DMS153 treated with DMSO at 0.1 percent for 48 hours (cell line): ENCODE results near the gene UPK1B.
"Not testable (repeated sequence)": the region's sequence is repeated elsewhere in the genome, so short reads cannot be mapped to it uniquely, and the experiment has no call there.

Experiments used
- DNase-seq: peaks from one replicate; lab custom pipeline; 2025; ENCODE audit not compliant: unreplicated experiment; lab: John Stamatoyannopoulos, UW

The UPK1B gene

DNA sequence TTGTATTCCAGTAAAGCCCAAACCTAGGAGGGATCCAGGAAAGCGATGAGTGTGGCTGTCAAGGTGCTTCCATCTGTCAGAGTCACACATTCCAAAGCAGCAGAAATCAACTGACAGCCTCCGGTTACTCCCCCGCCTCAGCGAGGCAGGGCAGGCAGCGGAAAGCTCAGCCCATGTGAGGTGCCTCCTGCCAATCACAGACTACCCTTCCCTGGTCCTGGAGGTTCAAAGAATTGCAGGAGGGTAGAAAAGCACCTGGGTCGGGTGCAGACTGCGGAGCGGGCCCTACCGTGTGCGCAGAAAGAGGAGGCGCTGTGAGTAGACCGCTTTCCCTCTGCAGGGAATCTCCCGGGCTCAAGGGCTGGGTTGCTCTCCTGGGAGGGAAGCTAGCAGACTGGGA is at the start of gene UPK1B:
TSS of gene UPK1B (plus strand) at position 274 of the 400 bp plus-strand sequence. CDS start 13,144 bp downstream, outside the sequence.
- DNase-seq = no peak

DNA sequence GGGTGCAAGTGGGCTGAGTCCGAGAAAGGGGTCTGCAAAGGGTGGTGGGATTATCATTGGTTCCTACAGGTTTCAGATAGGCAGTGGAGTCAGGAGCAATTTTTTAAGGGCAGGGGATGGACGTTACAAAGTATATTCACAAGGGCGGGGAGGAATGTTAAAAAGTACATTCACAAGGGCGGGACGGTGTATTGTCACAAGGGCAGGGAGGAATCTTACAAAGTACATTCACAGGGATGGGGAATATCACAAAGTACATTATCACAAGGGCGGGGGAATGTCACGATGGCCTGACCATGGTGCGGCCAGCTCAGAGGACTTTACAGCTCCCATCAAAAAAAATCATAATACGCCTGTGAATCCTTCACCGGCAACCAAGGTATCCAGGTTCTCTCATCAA is 48.1 kb upstream of the UPK1B start:
- no peak for DNase-seq

DNA sequence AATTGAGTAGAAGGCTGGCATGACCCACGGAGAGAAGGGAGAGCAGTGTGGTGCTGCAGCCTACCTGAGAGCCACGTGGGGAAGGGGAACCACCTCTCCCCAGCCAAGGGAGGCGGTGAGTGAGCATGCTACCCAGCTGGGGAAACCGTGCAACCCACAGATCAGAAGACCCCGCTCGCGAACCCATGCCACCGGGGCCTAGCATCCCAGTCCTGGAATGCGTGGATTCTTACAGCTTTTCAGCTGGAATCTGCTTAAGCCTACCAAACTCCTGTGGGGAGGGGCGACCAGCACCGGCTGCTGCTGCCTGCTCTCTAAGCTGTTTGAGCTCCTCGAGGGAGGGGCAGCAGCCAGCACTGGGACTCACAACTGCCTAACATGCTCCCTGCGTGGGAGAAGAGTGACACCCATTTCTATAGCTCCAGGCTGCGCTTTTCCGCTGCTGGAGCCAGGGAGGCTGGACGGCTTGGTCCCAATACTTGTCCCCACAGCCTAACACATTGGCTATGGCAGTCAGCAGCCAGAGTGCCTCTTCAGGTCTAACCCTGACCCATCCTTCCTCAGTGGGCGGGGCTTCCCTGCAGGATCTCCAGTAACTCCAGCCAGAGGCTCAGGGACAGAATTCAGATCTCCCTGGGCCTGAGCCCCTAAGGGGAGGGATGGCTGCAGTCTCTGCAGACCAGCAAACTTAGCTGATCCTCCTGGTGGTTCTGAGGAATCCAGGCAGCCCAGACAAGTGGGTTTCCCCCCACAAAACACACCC is 47.5 kb upstream of the UPK1B start:
- no peak for DNase-seq

DNA sequence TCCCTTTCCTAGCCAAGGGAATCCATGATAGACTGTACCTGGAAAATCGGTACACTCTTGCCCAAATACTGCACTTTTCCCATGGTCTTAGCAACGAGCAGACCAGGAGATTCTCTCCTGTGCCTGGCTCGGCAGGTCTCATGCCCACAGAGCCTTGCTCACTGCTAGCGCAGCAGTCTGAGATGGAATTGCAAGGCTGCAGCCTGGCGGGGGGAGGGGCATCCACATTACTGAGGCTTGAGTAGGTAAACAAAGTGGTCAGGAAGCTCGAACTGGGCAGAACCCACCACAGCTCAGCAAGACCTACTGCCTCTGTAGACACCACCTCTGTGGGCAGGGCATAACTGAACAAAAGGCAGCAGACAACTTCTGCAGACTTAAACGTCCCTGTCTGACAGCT is 43.1 kb upstream of the UPK1B start:
- DNase-seq = not testable (repeated sequence)

DNA sequence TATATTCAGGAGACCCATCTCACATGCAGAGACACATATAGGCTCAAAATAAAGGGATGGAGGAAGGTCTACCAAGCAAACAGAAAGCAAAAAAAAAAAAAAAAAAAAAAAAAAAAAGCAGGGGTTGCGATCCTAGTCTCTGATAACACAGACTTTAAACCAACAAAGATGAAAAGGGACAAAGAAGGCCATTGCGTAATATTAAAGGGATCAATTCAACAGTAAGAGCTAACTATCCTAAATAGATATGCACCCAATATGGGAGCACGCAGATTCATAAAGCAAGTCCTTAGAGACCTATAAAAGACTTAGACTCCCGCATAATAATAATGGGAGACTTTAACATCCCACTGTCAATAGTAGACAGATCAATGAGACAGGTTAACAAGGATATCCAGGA is 41.1 kb upstream of the UPK1B start:
- DNase-seq = not testable (repeated sequence)

DNA sequence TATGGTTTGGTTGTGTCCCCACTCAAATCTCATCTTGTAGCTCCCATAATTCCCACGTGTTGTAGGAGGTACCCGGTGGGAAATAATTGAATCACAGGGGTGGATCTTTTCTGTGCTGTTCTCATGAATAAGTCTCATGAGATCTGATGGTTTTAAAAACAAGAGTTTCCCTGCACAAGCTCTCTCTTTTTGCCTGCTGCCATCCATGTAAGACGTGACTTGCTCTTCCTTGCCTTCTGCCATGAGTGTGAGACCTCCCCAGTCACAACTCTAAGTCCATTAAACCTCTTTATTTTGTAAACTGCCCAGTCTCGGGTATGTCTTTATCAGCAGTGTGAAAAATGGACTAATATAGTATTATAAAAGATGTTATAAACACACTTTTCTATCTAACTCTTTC is 34.0 kb upstream of the UPK1B start:
- DNase-seq = not testable (repeated sequence)

DNA sequence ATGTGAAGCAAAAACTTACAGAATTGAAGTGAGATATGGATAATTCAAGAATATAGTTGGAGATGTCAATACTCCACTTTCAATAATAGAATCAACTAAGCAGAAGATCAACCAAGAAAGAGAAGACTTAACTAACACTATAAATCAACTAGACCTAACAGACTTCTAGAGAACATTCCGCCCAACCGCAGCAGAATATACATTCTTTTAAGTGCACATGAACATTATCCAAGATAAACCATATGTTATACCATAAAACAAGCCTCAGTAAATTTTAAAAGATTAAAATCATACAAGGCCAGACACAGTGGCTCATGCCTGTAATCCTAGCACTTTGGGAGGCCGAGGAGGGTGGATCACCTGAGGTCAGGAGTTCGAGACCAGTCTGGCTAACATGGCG is 32.9 kb upstream of the UPK1B start:
- DNase-seq = no peak

DNA sequence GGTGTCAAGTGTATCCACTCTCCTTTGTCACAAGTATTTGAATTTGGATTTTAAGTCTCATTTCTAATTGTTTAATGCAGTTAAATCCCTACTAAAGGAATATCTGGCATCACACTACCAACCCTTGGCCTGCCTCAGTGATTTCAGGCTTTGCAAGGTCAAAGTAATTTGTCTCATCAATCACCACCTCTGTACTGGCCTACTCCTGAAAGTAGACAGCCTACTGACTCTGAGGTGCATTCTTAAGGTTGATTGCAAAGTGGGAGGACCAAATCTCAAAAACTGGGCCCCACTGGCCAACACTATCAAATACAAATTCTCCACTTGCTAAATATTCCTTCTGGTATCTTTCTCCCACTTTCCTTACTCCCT is 28.3 kb upstream of the UPK1B start:
- DNase-seq = no peak

DNA sequence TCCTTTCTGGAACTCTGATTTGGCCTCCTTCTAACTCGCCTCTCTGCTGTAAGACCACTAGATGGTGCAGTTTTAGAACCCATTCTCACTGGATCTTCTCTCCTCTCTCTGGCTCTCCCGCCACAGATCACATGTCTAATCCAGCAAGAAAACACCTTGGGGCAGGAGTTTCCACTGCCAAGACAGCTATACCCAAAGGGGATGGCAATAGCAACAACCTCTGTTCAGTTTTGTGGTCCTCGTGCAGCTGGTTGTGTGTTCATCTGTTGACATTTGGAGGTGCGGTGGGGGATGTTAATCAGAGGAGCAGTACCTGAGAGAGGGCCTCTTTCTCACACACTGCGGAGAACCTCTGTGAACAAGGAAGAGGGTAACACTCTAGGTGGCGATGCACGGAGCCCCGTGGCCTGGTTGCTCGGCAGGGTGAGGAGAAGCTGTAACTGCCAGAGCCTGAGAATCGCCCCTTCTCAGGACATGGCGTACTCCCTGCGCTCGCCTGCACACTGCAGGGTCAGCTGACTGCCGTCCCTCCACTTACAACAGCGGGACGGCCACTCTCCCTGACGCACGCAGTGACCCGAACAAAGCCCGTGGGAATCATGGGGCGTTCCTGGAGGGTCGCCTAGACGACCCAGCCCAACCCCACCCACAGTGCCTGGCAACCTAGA is 27.8 kb upstream of the UPK1B start, which contains the start of gene TEX55:
TSS of gene TEX55 (plus strand) at position 666 of the 668 bp plus-strand sequence. CDS start 25 bp downstream, outside the sequence.
- DNase-seq = peak; percentile 61

DNA sequence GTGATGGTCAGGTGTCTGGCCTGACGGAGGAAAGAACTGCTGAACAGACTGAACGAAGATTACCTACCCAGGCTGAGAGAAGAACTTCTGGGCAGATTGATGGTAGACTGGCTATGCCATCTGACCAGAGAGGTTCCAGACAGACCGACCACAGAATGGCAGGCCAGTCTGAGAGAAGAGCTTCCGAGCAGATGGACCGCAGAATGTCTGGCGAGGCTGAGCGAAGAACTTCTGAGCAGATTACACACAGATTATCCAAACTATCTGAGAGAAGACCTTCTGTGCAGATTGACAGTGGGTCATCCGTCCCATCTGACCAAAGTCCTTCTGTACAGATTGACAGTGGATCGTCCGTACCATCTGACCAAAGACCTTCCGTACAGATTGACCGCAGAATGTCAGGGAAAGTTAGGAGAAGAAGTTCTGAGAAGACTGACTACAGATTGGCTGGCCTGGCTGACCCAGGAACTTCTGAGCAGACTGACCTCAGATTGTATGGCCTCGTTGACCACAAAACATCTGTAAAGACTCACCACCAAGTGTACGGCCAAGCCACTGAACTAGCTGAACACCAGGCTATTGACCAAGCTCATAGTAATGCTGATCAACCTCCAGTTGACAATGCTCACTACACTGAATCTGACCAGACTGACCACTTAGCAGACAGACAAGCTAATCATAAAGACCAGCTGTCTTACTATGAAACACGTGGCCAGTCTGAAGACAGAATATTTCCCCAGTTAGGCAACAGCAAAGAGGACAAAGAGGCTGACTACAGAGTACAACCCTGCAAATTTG is 26.6 kb upstream of the UPK1B start:
- no peak for DNase-seq

DNA sequence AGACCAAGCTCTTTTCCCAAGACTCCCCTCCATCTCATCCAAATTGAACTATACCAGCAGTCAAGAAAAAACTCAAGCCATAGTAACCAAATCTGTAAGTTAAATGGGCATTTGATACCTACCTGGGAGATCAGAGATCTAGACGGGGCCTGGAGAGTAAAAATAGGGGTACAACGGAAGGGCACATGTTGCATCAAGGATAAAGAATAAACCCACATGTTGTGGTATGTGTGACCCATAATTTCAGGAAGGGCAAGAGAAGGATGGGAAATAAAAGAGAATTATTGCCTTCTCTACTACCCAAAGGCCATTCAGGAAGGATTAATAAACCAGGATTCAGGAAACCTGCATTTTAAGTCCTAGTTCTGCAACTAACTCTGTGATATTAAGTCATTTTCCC is 25.9 kb upstream of the UPK1B start:
- no peak for DNase-seq

DNA sequence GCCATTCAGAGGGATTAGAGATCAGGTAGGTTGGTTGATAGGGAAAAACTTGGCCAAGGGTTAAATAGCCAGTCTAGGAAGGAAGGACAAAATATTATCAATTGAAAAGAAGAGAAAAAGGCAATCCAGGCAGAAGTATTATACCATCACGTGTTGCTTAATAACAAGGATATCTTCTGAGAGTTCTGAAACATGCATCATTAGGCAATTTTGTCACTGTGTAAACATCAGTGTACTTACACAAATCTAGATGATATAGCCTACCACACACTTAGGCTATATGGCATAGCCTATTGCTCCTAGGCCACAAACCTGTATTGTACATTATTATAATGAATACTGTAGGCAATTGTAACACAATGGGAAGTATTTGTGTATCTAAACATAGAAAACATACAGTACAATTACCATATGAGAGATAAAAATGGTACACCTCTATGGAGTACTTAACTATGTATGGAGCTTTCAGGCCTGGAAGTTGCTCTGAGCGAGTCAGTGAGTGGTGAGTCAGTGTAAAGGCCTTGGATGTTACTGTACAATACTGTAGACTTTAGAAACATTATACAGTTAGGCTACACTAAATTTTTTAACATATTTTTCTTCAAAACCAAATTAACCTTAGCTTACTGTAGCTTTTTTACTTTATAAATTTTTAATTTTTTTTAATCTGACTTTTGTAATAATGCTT is 24.8 kb upstream of the UPK1B start:
- no peak for DNase-seq

DNA sequence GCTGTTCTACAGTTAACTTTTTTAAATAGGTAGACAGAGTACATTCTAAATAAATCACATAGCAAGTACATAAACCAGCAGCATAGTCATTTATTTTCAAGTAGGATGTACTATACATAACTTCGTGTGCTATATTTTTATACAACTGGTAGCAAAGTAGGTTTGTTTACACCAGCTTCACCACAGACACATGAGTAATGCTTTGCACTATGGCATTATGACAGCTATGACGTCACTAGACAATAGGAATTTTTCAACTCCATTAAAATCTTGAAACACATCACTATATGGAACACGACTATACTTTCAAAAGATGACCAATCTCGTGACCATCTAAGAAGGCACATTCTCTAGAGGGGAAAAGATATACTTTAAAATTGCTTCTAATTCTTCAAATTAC is 23.9 kb upstream of the UPK1B start:
- no peak for DNase-seq

DNA sequence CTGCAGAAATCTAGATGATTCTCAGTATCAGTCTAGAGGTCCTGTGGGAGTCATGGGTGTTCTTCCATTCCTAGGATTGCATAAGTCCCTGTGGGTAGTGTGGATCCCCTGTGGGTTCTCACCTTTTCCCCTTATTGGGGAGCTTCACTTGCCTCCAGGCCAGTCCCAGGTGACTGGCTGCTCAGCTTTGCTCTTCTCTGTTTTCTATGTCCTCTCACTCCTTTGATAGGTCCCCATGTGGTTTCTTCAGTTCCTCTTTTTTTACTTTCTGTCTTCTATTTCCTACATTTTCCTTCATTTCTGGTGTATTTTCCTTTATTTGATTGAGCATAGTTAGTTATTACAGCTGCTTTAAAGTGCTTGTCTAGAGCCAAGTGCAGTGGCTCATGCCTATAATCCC is 16.5 kb upstream of the UPK1B start:
- no peak for DNase-seq

DNA sequence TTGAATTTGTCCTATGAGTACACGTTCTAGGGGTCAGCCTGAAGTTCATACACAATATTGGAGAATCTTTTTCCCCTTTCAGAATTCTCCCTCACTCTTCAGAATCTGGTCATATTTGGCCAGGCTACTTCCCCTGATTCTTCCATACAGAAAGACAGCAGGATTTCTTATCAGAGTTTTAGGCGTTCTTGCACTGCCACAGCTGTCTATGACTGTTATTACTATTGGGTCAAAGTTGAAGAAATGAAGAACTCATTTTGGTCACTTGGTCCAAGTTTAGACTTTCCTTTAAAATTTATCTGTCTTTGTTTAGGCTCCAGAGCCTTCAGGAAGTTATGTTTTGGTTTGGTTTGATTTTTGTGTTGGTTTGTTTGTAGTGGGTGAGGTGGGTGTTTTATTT is 15.4 kb upstream of the UPK1B start:
- no peak for DNase-seq

DNA sequence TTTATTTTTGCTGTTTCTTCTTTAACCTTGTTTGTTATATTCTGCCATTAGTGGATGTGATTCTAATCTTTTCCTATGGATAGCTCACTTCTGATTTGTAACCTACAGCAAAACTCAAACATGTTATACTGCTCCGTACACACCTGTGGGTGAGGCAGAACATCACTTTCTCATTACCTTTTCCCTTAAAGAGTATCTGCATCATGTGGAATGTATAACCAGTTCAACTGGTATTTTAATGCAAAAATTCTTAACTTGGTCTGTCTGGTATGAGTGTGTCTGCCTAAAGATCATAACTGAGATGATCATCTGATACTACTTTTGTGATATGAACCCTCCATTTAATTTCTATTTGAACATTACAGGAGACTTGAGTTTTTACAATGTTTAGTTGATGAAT is 13.0 kb upstream of the UPK1B start:
- DNase-seq = no peak

DNA sequence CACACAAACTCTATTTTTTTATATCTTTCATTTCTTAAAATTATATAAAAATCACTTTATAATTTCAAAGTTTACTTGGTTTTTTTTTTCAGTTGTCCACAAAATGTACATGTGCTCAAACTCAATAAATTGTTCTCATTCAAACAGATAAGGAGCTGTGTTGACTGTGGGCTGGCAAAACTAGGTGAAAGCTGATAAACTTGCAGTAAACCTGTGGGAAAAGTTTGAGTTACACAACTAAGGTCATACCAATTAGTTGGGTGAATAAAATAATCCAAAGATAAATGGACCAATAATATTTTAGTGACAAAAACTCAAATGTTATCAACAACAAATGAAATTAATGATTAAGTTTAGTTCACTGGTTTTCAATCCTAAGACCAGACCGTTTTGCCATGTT is 12.6 kb upstream of the UPK1B start:
- DNase-seq = no peak

DNA sequence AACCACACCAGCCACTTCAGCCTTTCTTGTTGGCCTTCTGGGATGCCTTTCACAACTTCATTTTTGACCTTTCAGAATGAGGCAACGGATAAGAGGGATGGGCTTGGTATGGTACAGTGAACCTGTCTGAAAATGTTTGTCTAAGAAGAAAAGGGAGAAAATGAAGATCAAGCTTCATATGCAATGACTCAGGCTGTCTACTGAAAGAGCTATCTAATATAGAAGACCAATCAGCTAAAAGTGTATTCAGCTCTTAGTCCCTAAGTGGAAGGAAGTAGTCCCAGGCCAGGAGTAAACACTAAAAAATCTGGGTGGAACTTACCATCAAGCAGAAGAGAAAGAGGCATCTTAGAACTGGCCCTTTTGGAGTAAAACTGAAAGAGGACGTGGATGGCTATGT is 12.2 kb upstream of the UPK1B start:
- DNase-seq = no peak

DNA sequence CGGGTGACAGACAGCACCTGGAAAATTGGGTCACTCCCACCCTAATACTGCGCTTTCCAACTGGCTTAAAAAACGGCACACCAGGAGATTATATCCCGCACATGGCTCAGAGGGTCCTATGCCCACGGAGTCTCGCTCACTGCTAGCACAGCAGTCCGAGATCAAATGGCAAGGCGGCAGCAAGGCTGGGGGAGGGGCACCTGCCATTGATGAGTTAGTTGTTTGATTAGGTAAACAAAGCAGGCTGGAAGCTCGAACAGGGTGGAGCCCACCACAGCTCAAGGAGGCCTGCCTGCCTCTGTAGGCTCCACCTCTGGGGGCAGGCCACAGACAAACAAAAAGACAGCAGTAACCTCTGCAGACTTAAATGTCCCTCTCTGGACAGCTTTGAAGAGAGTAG is 8.7 kb upstream of the UPK1B start:
- not testable (repeated sequence) for DNase-seq

DNA sequence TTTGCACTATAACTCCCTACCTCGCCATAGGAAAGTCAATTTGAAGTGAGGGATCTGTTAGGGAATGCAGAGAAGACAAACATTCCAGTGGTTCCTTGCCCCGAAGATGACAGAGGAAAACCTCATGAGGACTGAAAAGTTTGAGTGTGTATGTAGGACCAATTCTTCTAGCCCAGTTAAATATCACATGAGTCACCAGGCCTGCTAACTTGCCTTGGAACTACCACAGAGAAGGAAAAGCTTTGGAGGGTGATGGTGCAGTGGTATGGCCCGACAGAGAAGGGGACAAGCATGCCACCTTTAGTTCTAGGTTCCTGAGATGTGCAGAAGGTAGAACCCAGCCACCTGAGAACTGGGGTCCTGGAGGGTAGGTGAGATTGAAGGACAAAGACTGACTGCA is 2.6 kb upstream of the UPK1B start:
- no peak for DNase-seq
